GM12864 (cell line): Measurements from ENCODE around the gene SIRT3.

ENCODE experiments used
- DNase-seq: peaks from one replicate; pipeline ENCODE4 v3.0.0-alpha.2; 2011; ENCODE audit warnings: low read depth
- H3K4me3 ChIP-seq: 2 replicates; pipeline ENCODE4 v1.5.1; 2011; ENCODE audit warnings: mild to moderate bottlenecking, low read depth, low read length, control low read depth
- CTCF ChIP-seq: IDR thresholded peaks from 2 replicates; pipeline ENCODE4 v1.5.1; 2011; ENCODE audit warnings: low read depth, mild to moderate bottlenecking, moderate library complexity, low read length, control low read depth, inconsistent platforms; ENCODE audit errors: missing control alignments

Gene SIRT3

GRCh38 chr11:282630-283360 is 46.7 kb upstream of the SIRT3 start:
- no peak overlapping the region for H3K4me3 ChIP-seq
- DNase-seq, result no peak
- no peak for TF ChIP-seq CTCF

- DNase-seq, result no peak
- TF ChIP-seq CTCF, result no peak
- no peak overlapping the region for H3K4me3 ChIP-seq
Observed at GRCh38 chr11:282171-282570, 46.0 kb upstream of the SIRT3 start.

GRCh38 chr11:281486-282161 is 45.5 kb upstream of the SIRT3 start:
- no peak for TF ChIP-seq CTCF
- H3K4me3 ChIP-seq, result no peak overlapping the region
- DNase-seq, result no peak

GRCh38 chr11:280706-281485 is 44.8 kb upstream of the SIRT3 start:
- no peak for TF ChIP-seq CTCF
- no peak overlapping the region for H3K4me3 ChIP-seq
- DNase-seq, result no peak

- no peak overlapping the region for H3K4me3 ChIP-seq
- DNase-seq, result no peak
Observed at GRCh38 chr11:279966-280705, 44.0 kb upstream of the SIRT3 start.

More at GRCh38 chr11:279966-280705, 44.0 kb upstream of the SIRT3 start:
- TF ChIP-seq CTCF, result no peak
